ENCODE measurements around the gene HSF4.

Gene HSF4

GRCh38 chr16:67200491-67200890 is 35.9 kb downstream of the HSF4 start:
- no peak overlapping the region for H3K4me3 ChIP-seq (ENCODE audit: low read depth, low read length)
- TF ChIP-seq CTCF (IDR thresholded peaks at IDR 0.05; ENCODE audit: low read depth, low read length, missing control alignments), result no peak
- no peak for DNase-seq (ENCODE audit: low read depth)

GRCh38 chr16:67201411-67202345 is 37.1 kb downstream of the HSF4 start:
- H3K4me3 ChIP-seq (ENCODE audit: low read depth, low read length), result no peak overlapping the region
- DNase-seq (ENCODE audit: low read depth), result no peak
- no peak for TF ChIP-seq CTCF (IDR thresholded peaks at IDR 0.05; ENCODE audit: low read depth, low read length, missing control alignments)

GRCh38 chr16:67202426-67202825 is 37.9 kb downstream of the HSF4 start:
- no peak for DNase-seq (ENCODE audit: low read depth)
- TF ChIP-seq CTCF (IDR thresholded peaks at IDR 0.05; ENCODE audit: low read depth, low read length, missing control alignments), result no peak
- H3K4me3 ChIP-seq (ENCODE audit: low read depth, low read length), result no peak overlapping the region

- DNase-seq (ENCODE audit: low read depth), result no peak
- no peak for TF ChIP-seq CTCF (IDR thresholded peaks at IDR 0.05; ENCODE audit: low read depth, low read length, missing control alignments)
- no peak overlapping the region for H3K4me3 ChIP-seq (ENCODE audit: low read depth, low read length)
Observed at GRCh38 chr16:67202956-67203493, 38.5 kb downstream of the HSF4 start.

- TF ChIP-seq CTCF (IDR thresholded peaks at IDR 0.05; ENCODE audit: low read depth, low read length, missing control alignments), result no peak
- no peak overlapping the region for H3K4me3 ChIP-seq (ENCODE audit: low read depth, low read length)
- DNase-seq (ENCODE audit: low read depth), result no peak
Observed at GRCh38 chr16:67204076-67204475, 39.5 kb downstream of the HSF4 start.

GRCh38 chr16:67206129-67206837 is 41.7 kb downstream of the HSF4 start:
- TF ChIP-seq CTCF (IDR thresholded peaks at IDR 0.05; ENCODE audit: low read depth, low read length, missing control alignments), result no peak
- no peak for DNase-seq (ENCODE audit: low read depth)
- H3K4me3 ChIP-seq (ENCODE audit: low read depth, low read length), result no peak overlapping the region

Data from GM12864 (cell line).